Right cardiac atrium (tissue), 5 donors: ENCODE data around the gene SMIM44. TPM values are rescaled to one million over a fixed set of nuclear protein-coding genes. Genes with fewer than 3 reads are reported as not detected.

Source experiments
- ATAC-seq, 2 donors: fragments of 200-7000 bp; cut with Tn5 transposase; one replicate each; pipeline versions ENCODE4 v1.8.0 to v1.9.1; 2020; ENCODE audit warnings: moderate library complexity in 2 of 2, mild to moderate bottlenecking in 1 of 2
- DNase-seq, 3 donors: peaks; one replicate each; pipeline ENCODE4 v3.0.0-alpha.2; 2020
- H3K27ac ChIP-seq: one replicate; pipeline ENCODE4 v1.5.1; 2013; ENCODE audit warnings: mild to moderate bottlenecking, low read length, control low read depth, moderate library complexity
- H3K27me3 ChIP-seq: one replicate; pipeline ENCODE4 v1.6.1; 2013; ENCODE audit not compliant: control insufficient read depth, insufficient read depth
- H3K4me1 ChIP-seq: one replicate; pipeline ENCODE4 v1.6.1; 2013; ENCODE audit warnings: low read length; ENCODE audit not compliant: control insufficient read depth, insufficient read depth
- H3K4me3 ChIP-seq: one replicate; pipeline ENCODE4 v1.5.1; 2013; ENCODE audit warnings: low read length, control low read depth
- H3K9me3 ChIP-seq: one replicate; pipeline ENCODE4 v1.6.1; 2013; ENCODE audit warnings: low read length; ENCODE audit not compliant: control insufficient read depth
- WGBS: extraction: QIAGEN DNeasy Blood & Tissue Kit; methylation state at CpG from one replicate; pipeline ENCODE4 v1.1.7; 2013; 5-methylcytosine and 5-hydroxymethylcytosine counted together
- intact Hi-C, 4 donors: fragments of 100-400 bp; cut with DNase I; formaldehyde crosslinking; loops; one replicate each; pipeline versions ENCODE4 v1.11.0 to v1.14.0; 2022 to 2023
- polyA plus RNA-seq: library from polyadenylated mRNA; stranded (reverse); fragments of 200-250 nt; gene quantifications from one replicate; pipeline ENCODE4 v1.2.3, GENCODE V29; 2013
- total RNA-seq, 4 donors: library from RNA; stranded (reverse); fragmentation: NEBNext Ultra II Directional; extraction: Animal tissue kit (Norgen Biotek cat#: 25700); gene quantifications; one replicate each; pipeline ENCODE4 v1.2.1, GENCODE V29; 2021
- donor health status: healthy with polysubstance abuse.
- donor health status: DM: no; HTN: yes; CAD: no.
- donor health status: DM: no; HTN: no; CAD: no.
- donor health status: DM: no; HTN: yes; CAD: no; lungs with severe emphysema.
- donor health status: DM: yes; HTN: yes; CAD: no.

Gene SMIM44
- total and polyA plus RNA-seq, 5 donors = not detected

DNA sequence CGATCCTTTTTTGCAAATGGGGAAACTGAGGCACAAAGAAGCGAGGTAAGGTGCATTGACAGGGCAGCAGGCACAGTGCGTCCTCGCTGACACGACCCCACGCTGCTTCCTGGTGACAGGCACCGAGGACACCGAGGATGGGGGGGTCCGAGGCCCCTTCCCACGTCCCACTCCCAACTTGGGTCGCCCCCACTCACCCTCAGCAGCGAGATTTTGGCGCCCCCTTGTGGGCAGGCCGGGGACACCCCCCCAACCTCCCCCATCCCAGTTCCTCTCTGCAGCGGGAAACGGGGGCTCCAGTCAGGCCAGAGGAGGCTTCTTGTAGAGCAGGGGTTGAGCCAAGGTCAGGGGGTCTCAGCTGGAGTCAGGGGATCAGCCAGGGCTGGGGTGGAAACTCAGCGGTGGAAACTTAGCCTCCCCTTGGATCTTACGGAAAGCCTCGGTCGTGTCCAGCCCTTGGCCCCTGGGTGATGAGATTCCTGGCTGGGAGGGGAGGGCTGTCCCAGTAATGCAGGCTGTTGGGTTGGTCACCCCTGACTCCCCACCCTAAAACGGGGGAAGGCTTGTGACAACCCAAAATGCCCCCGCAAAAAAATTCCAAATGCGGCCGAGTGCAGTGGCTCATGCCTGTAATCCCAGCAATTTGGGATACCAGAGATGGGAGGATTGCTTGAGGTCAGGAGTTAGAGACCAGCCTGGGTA, 11.1 kb downstream of the SMIM44 start:
- no peak overlapping the region for H3K4me3 ChIP-seq
- intact Hi-C loops = loop anchor here in 3 of 4 donors (2.0 to 5.0 kb wide), 2 partner anchors 145 to 147 kb away; no protein-coding TSS in a partner anchor

GRCh38 chr19:3470500-3471128, 12.6 kb downstream of the SMIM44 start:
- intact Hi-C loops = loop anchor here in 1 of 4 donors (5.0 kb wide), 1 partner anchor 143 kb away; no protein-coding TSS in a partner anchor
- Histone ChIP-seq H3K27ac (no peak overlapping the region), H3K27me3 (no peaks in the 10 kb centered on the region), H3K4me3 (no peak overlapping the region), H3K4me1 (no peaks in the 10 kb centered on the region), H3K9me3 (no peaks in the 10 kb centered on the region)
- ATAC-seq (peak; percentile 1 to 5), DNase-seq (no peak)
- WGBS = 66% methylated on average over 11 of the region's 11 CpGs

More for the DNA sequence above, 11.1 kb downstream of the SMIM44 start:
- no peaks in the 10 kb centered on the region for H3K27me3 ChIP-seq
- DNase-seq = peak; percentile 51 to 81 (median 74)
- ATAC-seq = peak; percentile 45 to 61
- H3K27ac ChIP-seq = no peak overlapping the region
- 25% methylated on average over 24 of the region's 24 CpGs for WGBS
- no peaks in the 10 kb centered on the region for H3K9me3 ChIP-seq
- H3K4me1 ChIP-seq = no peaks in the 10 kb centered on the region

DNA sequence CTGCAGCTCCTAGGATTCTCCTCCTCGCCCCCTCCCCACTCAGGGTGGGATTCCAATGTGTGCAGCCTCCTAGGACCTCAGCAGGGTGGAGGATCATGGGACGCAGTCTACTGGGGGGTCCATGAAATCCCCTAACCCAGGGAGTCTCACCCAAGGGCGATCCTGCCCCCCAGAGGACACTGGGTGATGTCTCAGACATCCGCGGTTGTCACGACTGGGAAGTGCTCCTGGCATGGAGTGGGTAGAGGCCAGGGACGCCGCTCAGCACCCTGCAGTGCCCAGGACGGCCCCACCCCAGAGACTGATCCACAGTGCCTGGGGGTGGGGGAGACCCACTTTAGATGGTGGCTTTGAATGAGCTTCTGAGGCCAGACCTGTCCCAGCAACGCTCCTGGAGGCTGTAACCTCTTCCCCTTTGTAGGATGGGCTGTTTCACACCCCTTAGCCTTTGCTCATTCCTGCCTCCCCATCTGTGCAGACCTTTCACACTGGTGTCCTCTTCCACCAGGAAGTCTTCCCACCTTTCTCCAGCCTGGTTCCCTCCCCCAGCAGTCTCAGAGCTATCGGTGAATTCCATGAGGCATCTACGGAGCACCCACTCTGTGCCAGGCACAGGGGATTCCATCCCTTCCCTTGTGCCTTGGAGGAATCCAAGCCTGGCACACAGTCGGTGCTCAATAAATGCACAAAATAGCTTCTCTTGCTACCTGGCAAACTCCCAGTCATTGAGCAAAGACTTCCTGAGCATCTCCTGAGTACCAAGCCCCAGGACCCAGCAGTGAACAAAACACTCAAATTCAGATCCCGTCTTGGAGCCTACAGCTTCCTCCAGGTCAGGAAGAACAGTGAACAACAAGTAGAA, 13.4 kb downstream of the SMIM44 start:
- H3K4me1 ChIP-seq = no peaks in the 10 kb centered on the region
- ATAC-seq (peak in 1 of 2 donors; percentile 2), DNase-seq (no peak)
- no peaks in the 10 kb centered on the region for H3K9me3 ChIP-seq
- 42% methylated on average over 14 of the region's 14 CpGs for WGBS
- H3K27ac ChIP-seq = no peak overlapping the region
- intact Hi-C loops = loop anchor here in 2 of 4 donors (2.0 to 5.0 kb wide), 3 partner anchors 38 to 143 kb away; no protein-coding TSS in a partner anchor
- H3K4me3 ChIP-seq = no peak overlapping the region
- H3K27me3 ChIP-seq = no peaks in the 10 kb centered on the region

DNA sequence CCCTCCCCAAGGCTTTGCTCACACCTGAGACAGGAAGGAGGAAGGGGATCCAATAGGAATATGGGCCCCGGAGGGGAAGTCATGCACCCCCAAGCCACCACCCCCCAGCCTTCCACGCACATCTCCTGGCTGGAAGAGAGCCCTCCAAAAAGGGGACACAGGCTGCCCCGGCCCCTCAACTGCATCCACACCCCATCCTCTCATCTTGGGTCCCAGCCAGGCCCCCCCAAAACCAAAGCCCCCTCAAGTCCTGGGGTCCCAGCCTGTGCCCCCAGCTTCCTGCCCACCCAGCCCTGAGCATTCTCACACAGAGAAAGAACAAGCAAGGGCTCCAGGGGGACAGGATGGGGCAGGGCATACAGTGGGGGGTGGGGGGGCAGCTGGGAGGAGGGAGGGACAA, 15.0 kb downstream of the SMIM44 start:
- WGBS = 78% methylated on average over 3 of the region's 3 CpGs
- intact Hi-C loops = loop anchor here in 2 of 4 donors (2.0 to 5.0 kb wide), 2 partner anchors 36 to 141 kb away; no protein-coding TSS in a partner anchor
- H3K27me3 ChIP-seq = no peaks in the 10 kb centered on the region
- H3K9me3 ChIP-seq = no peaks in the 10 kb centered on the region
- DNase-seq (peak in 1 of 3 donors; percentile 22), ATAC-seq (no peak)
- H3K4me1 ChIP-seq = no peaks in the 10 kb centered on the region
- no peak overlapping the region for H3K27ac ChIP-seq
- no peak overlapping the region for H3K4me3 ChIP-seq

DNA sequence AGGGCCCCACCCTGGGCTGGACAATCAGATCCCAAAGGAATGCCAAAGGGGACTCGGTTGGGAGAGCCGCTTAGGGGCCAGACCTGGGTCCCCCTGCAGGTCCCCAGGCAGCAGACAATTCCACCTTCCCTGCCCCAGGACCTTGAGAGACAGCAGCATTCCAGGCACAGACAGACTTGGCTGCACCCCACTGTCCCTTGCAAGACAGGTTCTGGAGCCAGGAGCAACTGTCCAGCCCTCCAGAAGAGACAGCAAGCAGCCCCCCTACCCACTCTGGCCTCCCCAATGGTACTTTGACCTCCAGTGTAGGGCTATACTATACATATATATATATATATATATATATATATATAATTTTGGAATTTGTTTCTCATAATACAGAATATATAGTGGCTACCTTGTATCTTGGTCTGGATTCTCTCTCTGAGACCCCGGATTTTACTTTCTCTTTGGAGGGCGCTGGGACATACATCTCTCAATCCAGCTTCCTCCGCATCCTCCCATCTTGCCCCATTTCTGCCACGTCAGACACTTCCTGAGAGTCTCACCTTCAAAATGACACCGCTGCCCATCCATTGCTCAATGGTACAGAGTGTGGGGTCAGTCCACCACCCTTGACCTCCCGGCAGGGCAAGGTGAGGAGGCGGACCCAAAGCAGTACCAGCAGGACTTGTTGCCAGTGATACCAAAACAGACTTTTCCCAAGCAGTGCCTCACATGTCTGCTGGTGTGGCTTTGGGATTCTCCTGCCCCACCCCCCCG, 15.6 kb downstream of the SMIM44 start:
- WGBS = 86% methylated on average over 10 of the region's 10 CpGs
- no peak overlapping the region for H3K27ac ChIP-seq
- intact Hi-C loops = loop anchor here in 2 of 4 donors (2.0 to 5.0 kb wide), 2 partner anchors 35 to 141 kb away; no protein-coding TSS in a partner anchor
- no peaks in the 10 kb centered on the region for H3K27me3 ChIP-seq
- DNase-seq (peak in 1 of 3 donors; percentile 60), ATAC-seq (no peak)
- no peaks in the 10 kb centered on the region for H3K4me1 ChIP-seq
- H3K9me3 ChIP-seq = no peaks in the 10 kb centered on the region
- H3K4me3 ChIP-seq = no peak overlapping the region

- H3K27me3 ChIP-seq = no peaks in the 10 kb centered on the region
- DNase-seq (peak in 2 of 3 donors; percentile 60 to 83), ATAC-seq (peak; percentile 32 to 66)
- peak overlapping the region; percentile 2 for H3K27ac ChIP-seq
- no peaks in the 10 kb centered on the region for H3K9me3 ChIP-seq
- H3K4me3 ChIP-seq = no peak overlapping the region
- intact Hi-C loops = loop anchor here in 1 of 4 donors (5.0 kb wide), 1 partner anchor 34 kb away; no protein-coding TSS in a partner anchor
- WGBS = 45% methylated on average over 9 of the region's 9 CpGs
- no peaks in the 10 kb centered on the region for H3K4me1 ChIP-seq
Measured at GRCh38 chr19:3466635-3467034, 16.6 kb downstream of the SMIM44 start.

- ATAC-seq = no peak
- Histone ChIP-seq H3K27me3 (no peaks in the 10 kb centered on the region), H3K9me3 (no peaks in the 10 kb centered on the region), H3K4me1 (no peaks in the 10 kb centered on the region), H3K27ac (no peak overlapping the region), H3K4me3 (no peak overlapping the region)
- intact Hi-C loops = loop anchor here in 1 of 4 donors (5.0 kb wide), 1 partner anchor 33 kb away; no protein-coding TSS in a partner anchor
- DNase-seq = peak in 2 of 3 donors; percentile 18 to 66
- 73% methylated on average over 7 of the region's 7 CpGs for WGBS
Measured at GRCh38 chr19:3465552-3465951, 17.7 kb downstream of the SMIM44 start.

DNA sequence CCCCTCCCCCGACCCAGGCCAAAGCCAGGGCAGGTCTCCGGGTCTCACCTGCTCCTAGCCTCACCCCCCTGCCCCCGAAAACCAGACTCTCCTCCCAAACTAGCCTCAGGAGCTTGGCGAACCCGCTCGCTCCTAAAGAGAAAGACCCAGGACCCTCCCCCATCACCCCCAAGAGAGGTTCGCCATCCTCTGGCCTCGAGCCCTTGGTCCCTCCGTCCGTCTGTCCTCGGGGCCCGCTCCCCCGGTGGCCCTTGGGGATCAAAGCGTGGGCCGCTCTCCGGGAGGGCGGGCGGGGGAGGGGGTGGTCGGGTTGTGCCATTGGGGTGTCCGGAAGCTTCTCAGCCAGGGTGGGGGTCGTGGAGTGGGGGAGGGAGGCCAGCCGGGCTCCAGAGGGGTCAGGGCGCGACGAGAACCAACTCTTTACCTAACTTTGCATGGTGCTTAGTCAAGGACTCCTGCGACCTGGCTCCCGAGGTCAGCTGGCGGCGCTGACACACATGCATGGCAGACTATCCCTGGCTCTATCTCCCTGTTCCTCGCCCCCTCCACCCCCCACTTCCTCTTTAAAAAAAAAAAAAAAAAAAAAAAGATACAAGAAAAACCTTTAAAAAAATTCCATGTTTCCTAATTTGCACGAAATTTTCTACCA, 18.5 kb downstream of the SMIM44 start:
- Histone ChIP-seq H3K27ac (no peak overlapping the region), H3K9me3 (no peaks in the 10 kb centered on the region), H3K27me3 (no peaks in the 10 kb centered on the region), H3K4me1 (peaks cover 4% of the 10 kb centered on the region), H3K4me3 (no peak overlapping the region)
- no peak for ATAC-seq
- peak in 2 of 3 donors; percentile 60 to 64 for DNase-seq
- intact Hi-C loops = loop anchor here in 1 of 4 donors (5.0 kb wide), 1 partner anchor 32 kb away; no protein-coding TSS in a partner anchor
- WGBS = 71% methylated on average over 31 of the region's 31 CpGs

GRCh38 chr19:3463714-3464586, 19.3 kb downstream of the SMIM44 start:
- Histone ChIP-seq H3K27ac (no peak overlapping the region), H3K27me3 (no peaks in the 10 kb centered on the region), H3K4me3 (no peak overlapping the region), H3K9me3 (no peaks in the 10 kb centered on the region), H3K4me1 (peaks cover 4% of the 10 kb centered on the region)
- ATAC-seq = no peak
- DNase-seq = peak in 1 of 3 donors; percentile 62
- intact Hi-C loops = no loop called here
- 76% methylated on average over 57 of the region's 57 CpGs for WGBS
